Esophagus squamous epithelium (tissue), 5 donors: ENCODE measurements around the gene ELFN2. TPM values are rescaled to one million over a fixed set of nuclear protein-coding genes. Genes with fewer than 3 reads are reported as not detected.

Source experiments
- DNase-seq: peaks from one replicate; lab custom pipeline; 2025; lab: John Stamatoyannopoulos, UW
- H3K27ac ChIP-seq, 4 donors: fragments of 200-600 bp; sonication (generic); one replicate each; pipeline ENCODE4 v1.5.1; 2016 to 2019; ENCODE audit warnings: mild to moderate bottlenecking in 1 of 4
- H3K27me3 ChIP-seq, 4 donors: fragments of 200-600 bp; sonication (generic); 1 replicate in 3 of 4; 2 replicates in 1 of 4; pipeline versions ENCODE4 v1.5.1 to v1.6.0; 2017 to 2021; ENCODE audit warnings: antibody characterized with exemption in 1 of 4
- H3K36me3 ChIP-seq, 3 donors: fragments of 200-600 bp; sonication (generic); one replicate each; pipeline ENCODE4 v1.5.1; 2016 to 2019
- H3K4me1 ChIP-seq, 3 donors: fragments of 200-600 bp; sonication (generic); one replicate each; pipeline ENCODE4 v1.5.1; 2017 to 2019
- H3K4me3 ChIP-seq, 4 donors: fragments of 200-600 bp; sonication (generic); 1 replicate in 3 of 4; 2 replicates in 1 of 4; pipeline ENCODE4 v1.5.1; 2016 to 2019; ENCODE audit warnings: mild to moderate bottlenecking in 2 of 4, moderate library complexity in 1 of 4
- H3K9me3 ChIP-seq, 3 donors: fragments of 200-600 bp; sonication (generic); one replicate each; pipeline ENCODE4 v1.5.1; 2016 to 2019
- POLR2A ChIP-seq, 4 donors: fragments of 450-650 bp; IDR thresholded peaks; one replicate each; pipeline ENCODE4 v1.6.1; 2017; ENCODE audit warnings: antibody characterized with exemption in 4 of 4, mild to moderate bottlenecking in 4 of 4, moderate library complexity in 3 of 4
- WGBS, 2 donors: methylation state at CpG; one replicate each; pipeline ENCODE4 v1.1.5; 2018; 5-methylcytosine and 5-hydroxymethylcytosine counted together
- intact Hi-C: fragments of 100-400 bp; cut with DNase I; formaldehyde crosslinking; loops from one replicate; pipeline ENCODE4 v1.15.0; 2022
- total RNA-seq, 4 donors: library from RNA; depleted of rRNA; stranded (reverse); fragments of >200 nt; gene quantifications; one replicate each; pipeline ENCODE4 v1.1.0, GENCODE V29; 2016
- TF ChIP-seq, protein P1 (sequence below), 6 experiments: fragments of 450-650 bp in 4 of 6; fragments of 200-600 bp in 2 of 6; sonication (generic) in 2 of 6; IDR thresholded peaks; one replicate each; pipeline ENCODE4 v1.5.1; 2016 to 2019; ENCODE audit warnings: antibody characterized with exemption in 6 of 6, mild to moderate bottlenecking in 4 of 6, moderate library complexity in 4 of 6
- donor health status: DM: yes; HTN: yes; CAD: no.

Gene ELFN2
- total RNA-seq, 4 donors from 2014 or later: not detected

- H3K27ac ChIP-seq: no peak overlapping the region
- H3K9me3 ChIP-seq: no peaks in the 10 kb centered on the region
- no peak overlapping the region for H3K4me3 ChIP-seq
- no peak for DNase-seq
- no peaks in the 10 kb centered on the region for H3K36me3 ChIP-seq
- no peak for TF ChIP-seq POLR2A (IDR thresholded peaks at IDR 0.05)
- TF ChIP-seq, protein P1, sequence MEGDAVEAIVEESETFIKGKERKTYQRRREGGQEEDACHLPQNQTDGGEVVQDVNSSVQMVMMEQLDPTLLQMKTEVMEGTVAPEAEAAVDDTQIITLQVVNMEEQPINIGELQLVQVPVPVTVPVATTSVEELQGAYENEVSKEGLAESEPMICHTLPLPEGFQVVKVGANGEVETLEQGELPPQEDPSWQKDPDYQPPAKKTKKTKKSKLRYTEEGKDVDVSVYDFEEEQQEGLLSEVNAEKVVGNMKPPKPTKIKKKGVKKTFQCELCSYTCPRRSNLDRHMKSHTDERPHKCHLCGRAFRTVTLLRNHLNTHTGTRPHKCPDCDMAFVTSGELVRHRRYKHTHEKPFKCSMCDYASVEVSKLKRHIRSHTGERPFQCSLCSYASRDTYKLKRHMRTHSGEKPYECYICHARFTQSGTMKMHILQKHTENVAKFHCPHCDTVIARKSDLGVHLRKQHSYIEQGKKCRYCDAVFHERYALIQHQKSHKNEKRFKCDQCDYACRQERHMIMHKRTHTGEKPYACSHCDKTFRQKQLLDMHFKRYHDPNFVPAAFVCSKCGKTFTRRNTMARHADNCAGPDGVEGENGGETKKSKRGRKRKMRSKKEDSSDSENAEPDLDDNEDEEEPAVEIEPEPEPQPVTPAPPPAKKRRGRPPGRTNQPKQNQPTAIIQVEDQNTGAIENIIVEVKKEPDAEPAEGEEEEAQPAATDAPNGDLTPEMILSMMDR (IDR thresholded peaks at IDR 0.05): no peak
- H3K27me3 ChIP-seq: peaks cover 0 to 59% (median 0%) of the 10 kb centered on the region in 4 donors
- WGBS, 2 donors: 53 to 63% methylated on average over 10 of the region's 17 CpGs
- intact Hi-C loops: no loop called here
- peaks cover 0 to 9% (median 0%) of the 10 kb centered on the region in 3 donors for H3K4me1 ChIP-seq
Observed at GRCh38 chr22:37343863-37344734, 83.2 kb downstream of the ELFN2 start.

GRCh38 chr22:37343348-37343747, 83.9 kb downstream of the ELFN2 start:
- WGBS, 2 donors: 36 to 37% methylated on average over 9 to 11 of the region's 11 CpGs
- H3K27me3 ChIP-seq: peaks cover 0 to 67% (median 0%) of the 10 kb centered on the region in 4 donors
- no peak overlapping the region for H3K4me3 ChIP-seq
- peaks cover 0 to 9% (median 0%) of the 10 kb centered on the region in 3 donors for H3K4me1 ChIP-seq
- intact Hi-C loops: no loop called here
- H3K9me3 ChIP-seq: no peaks in the 10 kb centered on the region
- no peaks in the 10 kb centered on the region for H3K36me3 ChIP-seq
- no peak for DNase-seq
- no peak overlapping the region for H3K27ac ChIP-seq
- TF ChIP-seq, protein P1 (IDR thresholded peaks at IDR 0.05): no peak
- no peak for TF ChIP-seq POLR2A (IDR thresholded peaks at IDR 0.05)

DNA sequence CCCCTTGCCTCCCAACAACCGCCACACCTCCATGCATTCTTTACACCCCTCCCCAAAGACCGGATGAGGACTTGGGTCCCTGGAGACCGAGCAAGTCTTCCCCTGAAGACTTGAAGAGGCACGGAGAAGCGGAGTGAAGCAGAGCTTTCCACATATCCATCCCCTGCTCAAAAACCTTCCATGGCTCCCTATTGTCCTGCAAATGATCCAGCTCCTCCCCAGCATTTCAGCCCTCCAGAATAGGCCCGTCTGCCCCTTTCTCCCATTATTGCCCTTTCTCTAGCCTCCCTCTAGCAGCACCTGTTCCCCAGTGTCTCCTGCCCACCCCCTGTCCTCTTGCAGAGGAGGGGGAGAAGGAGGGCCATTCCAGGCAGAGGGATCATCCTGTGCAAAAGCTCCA, 85.2 kb downstream of the ELFN2 start:
- H3K4me1 ChIP-seq: peaks cover 0 to 9% (median 0%) of the 10 kb centered on the region in 3 donors
- TF ChIP-seq, protein P1 (IDR thresholded peaks at IDR 0.05): no peak
- TF ChIP-seq POLR2A (IDR thresholded peaks at IDR 0.05): no peak
- no peaks in the 10 kb centered on the region for H3K9me3 ChIP-seq
- no peak overlapping the region for H3K27ac ChIP-seq
- no peak overlapping the region for H3K4me3 ChIP-seq
- H3K36me3 ChIP-seq: no peaks in the 10 kb centered on the region
- intact Hi-C loops: no loop called here
- DNase-seq: no peak
- H3K27me3 ChIP-seq: peaks cover 0 to 80% (median 0%) of the 10 kb centered on the region in 4 donors
- WGBS, 2 donors: 77% methylated on average over 5 to 6 of the region's 6 CpGs

DNA sequence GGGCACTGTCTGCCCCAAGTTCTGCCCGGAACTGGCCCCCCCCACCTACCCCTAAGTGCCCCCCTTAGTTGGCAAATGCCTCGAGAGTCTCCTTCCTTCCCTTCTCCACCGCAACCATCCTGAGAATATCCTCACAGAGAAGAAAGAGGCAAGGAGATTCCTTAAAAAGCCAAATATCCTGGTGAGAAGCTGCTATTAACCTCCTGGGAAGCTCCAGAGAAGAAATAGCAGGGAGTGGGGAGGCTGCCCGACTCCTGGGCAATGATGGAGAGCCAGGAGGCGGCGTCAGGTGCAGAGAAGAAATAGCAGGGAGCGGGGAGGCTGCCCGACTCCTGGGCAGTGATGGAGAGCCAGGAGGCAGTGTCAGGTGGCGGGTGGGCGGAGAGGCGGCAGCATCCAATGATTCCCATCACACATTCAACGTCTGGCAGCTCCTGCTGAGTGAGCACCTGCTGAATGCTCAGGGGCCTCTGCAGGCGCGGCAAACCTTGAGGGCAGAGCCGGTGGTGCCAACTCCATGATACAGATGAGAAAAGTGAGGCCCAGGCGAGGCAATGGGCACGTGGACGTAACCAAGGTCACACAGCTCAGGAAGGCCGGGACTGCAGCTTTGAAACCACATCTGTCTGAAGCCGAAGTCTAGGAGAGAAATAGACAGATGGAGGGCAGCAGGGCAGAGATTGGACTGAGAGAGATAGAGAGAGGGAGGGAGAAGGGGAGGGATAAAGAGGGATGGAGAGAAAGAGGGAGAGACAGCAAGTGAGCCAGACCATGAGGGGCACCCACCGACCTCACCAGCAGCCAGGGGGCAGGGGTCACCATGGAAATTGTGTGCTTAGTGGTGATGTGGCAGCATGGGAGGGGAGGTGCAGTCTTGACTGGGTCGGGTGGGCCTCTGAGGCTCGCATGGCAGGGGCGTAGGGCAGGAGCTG, 86.7 kb downstream of the ELFN2 start:
- H3K27me3 ChIP-seq: peaks cover 0 to 94% (median 4%) of the 10 kb centered on the region in 4 donors
- H3K4me3 ChIP-seq: no peak overlapping the region
- 32 to 42% methylated on average over 14 to 23 of the region's 24 CpGs for WGBS, 2 donors
- no peaks in the 10 kb centered on the region for H3K9me3 ChIP-seq
- no peak for DNase-seq
- no peaks in the 10 kb centered on the region for H3K36me3 ChIP-seq
- peaks cover 0 to 2% (median 0%) of the 10 kb centered on the region in 3 donors for H3K4me1 ChIP-seq
- H3K27ac ChIP-seq: no peak overlapping the region
- intact Hi-C loops: no loop called here
- no peak for TF ChIP-seq POLR2A (IDR thresholded peaks at IDR 0.05)

DNA sequence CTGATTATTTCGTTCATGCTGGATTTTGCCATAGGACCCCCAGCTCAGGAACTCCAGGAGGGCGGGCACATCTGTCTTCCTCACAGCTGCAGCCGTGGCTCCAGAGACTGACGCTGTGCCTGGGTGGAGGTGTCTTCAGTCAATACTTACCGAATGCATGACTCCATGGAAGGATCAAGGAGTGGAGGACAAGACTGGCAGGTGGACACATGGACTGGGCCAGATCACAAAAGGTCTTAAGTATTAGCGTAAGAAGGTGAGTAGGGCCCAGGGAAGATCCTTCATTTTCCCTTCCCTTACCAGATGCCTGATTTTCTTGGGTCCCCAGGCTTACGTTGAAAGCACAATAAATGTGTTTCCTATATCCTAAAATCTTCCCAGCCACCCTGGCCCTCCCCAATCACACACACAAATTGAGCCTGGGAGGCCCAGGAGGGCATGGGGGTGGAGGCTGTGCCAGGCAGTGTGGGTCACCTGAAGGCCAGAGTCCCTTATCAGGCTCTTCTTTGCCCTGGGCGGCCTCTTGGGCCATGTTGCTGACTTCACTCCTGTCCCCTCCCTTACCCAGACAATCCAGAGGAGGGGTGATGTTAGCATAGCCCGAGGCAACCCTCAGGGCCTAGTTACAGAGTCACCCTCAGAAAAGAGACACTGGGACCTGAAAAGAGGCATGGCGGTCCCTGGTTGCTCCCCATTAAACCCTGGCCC, 88.6 kb downstream of the ELFN2 start:
- Histone ChIP-seq H3K27ac (no peak overlapping the region), H3K4me3 (no peak overlapping the region), H3K9me3 (no peaks in the 10 kb centered on the region), H3K36me3 (no peaks in the 10 kb centered on the region), H3K4me1 (peaks cover 0 to 12% (median 4%) of the 10 kb centered on the region in 3 donors), H3K27me3 (peaks cover 0 to 100% (median 22%) of the 10 kb centered on the region in 4 donors)
- WGBS, 2 donors: 83 to 90% methylated on average over 4 to 5 of the region's 10 CpGs
- DNase-seq: no peak
- intact Hi-C loops: no loop called here
- TF ChIP-seq, protein P1 (IDR thresholded peaks at IDR 0.05): no peak
- TF ChIP-seq POLR2A (IDR thresholded peaks at IDR 0.05): no peak
